HEK293T (cell line): ENCODE measurements around the gene SEMA7A.

ENCODE experiments used
- CTBP1 ChIP-seq: fragments of 450-650 bp; IDR thresholded peaks from 2 replicates; pipeline ENCODE4 v1.6.1; 2016; ENCODE audit warnings: borderline replicate concordance
- LEF1 ChIP-seq: fragments of 450-650 bp; IDR thresholded peaks from 2 replicates; pipeline ENCODE4 v1.6.1; 2017; ENCODE audit warnings: mild to moderate bottlenecking, borderline replicate concordance
- NFRKB ChIP-seq: fragments of 450-650 bp; IDR thresholded peaks from 2 replicates; pipeline ENCODE4 v1.6.1; 2016; ENCODE audit warnings: mild to moderate bottlenecking, moderate library complexity
- PKNOX1 ChIP-seq: fragments of 450-650 bp; IDR thresholded peaks from 2 replicates; pipeline ENCODE4 v1.6.1; 2016
- SP1 ChIP-seq: fragments of 450-650 bp; IDR thresholded peaks from 2 replicates; pipeline ENCODE4 v1.6.1; 2017

DNA sequence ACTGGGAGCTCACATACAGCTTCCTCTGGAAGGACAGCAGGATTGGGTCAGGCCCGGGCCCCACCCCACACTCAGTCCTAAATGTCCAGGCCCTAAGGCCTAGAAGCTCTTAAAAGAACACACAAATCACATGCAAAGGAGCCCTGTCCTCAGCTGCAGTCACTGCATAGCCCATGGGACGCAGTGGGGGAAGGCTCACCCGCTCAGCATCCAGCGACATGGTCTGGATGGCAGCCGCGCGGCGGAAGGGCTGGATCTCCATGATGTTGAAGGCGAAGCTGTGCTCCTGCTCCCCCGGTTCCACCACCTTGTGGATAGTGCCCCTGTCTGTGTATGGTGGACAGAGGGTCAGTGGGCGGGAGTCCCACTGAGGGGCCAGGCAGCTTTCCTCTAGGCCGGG, 22.1 kb downstream of the SEMA7A start:
- TF ChIP-seq PKNOX1 (no peak), CTBP1 (no peak), SP1 (no peak), NFRKB (no peak), LEF1 (no peak)
